ENCODE data around the gene RNF152. TPM values are rescaled to one million over a fixed set of nuclear protein-coding genes. Genes with fewer than 3 reads are reported as not detected.

The RNF152 gene
- total RNA-seq, 1 donor from 2014 or later = 76.4 TPM

- DNase-seq (ENCODE audit: extremely low spot score, unreplicated experiment) = no peak
- peaks cover 6% of the 10 kb centered on the region for H3K9me3 Mint-ChIP-seq (ENCODE audit: unreplicated experiment)
- no peak overlapping the region for H3K27ac Mint-ChIP-seq (ENCODE audit: unreplicated experiment)
- no peak for TF ChIP-seq CTCF (IDR thresholded peaks at IDR 0.05)
- H3K4me3 Mint-ChIP-seq (ENCODE audit: unreplicated experiment) = no peak overlapping the region
- H3K36me3 Mint-ChIP-seq (ENCODE audit: unreplicated experiment) = peaks cover 37% of the 10 kb centered on the region
- H3K4me1 Mint-ChIP-seq (ENCODE audit: unreplicated experiment) = peaks cover 70% of the 10 kb centered on the region
- H3K27me3 Mint-ChIP-seq (ENCODE audit: unreplicated experiment) = no peaks in the 10 kb centered on the region
Observed at GRCh38 chr18:61844726-61845125, 48.1 kb downstream of the RNF152 start.

- Mint-ChIP-seq H3K4me3 (ENCODE audit: unreplicated experiment) (no peak overlapping the region), H3K27ac (ENCODE audit: unreplicated experiment) (peak overlapping the region; percentile 76), H3K9me3 (ENCODE audit: unreplicated experiment) (peaks cover 6% of the 10 kb centered on the region), H3K27me3 (ENCODE audit: unreplicated experiment) (no peaks in the 10 kb centered on the region), H3K4me1 (ENCODE audit: unreplicated experiment) (peaks cover 57% of the 10 kb centered on the region), H3K36me3 (ENCODE audit: unreplicated experiment) (peaks cover 47% of the 10 kb centered on the region)
- no peak for TF ChIP-seq CTCF (IDR thresholded peaks at IDR 0.05)
- DNase-seq (ENCODE audit: extremely low spot score, unreplicated experiment) = no peak
Observed at GRCh38 chr18:61842146-61842545, 50.7 kb downstream of the RNF152 start.

GRCh38 chr18:61841706-61842105 lies 51.1 kb downstream of the RNF152 start:
- Mint-ChIP-seq H3K9me3 (ENCODE audit: unreplicated experiment) (peaks cover 6% of the 10 kb centered on the region), H3K36me3 (ENCODE audit: unreplicated experiment) (peaks cover 47% of the 10 kb centered on the region), H3K4me1 (ENCODE audit: unreplicated experiment) (peaks cover 54% of the 10 kb centered on the region), H3K27ac (ENCODE audit: unreplicated experiment) (peak overlapping the region; percentile 76), H3K4me3 (ENCODE audit: unreplicated experiment) (no peak overlapping the region), H3K27me3 (ENCODE audit: unreplicated experiment) (no peaks in the 10 kb centered on the region)
- DNase-seq (ENCODE audit: extremely low spot score, unreplicated experiment) = no peak
- TF ChIP-seq CTCF (IDR thresholded peaks at IDR 0.05) = no peak

- no peak for TF ChIP-seq CTCF (IDR thresholded peaks at IDR 0.05)
- Mint-ChIP-seq H3K36me3 (ENCODE audit: unreplicated experiment) (peaks cover 49% of the 10 kb centered on the region), H3K27ac (ENCODE audit: unreplicated experiment) (peak overlapping the region; percentile 76), H3K4me1 (ENCODE audit: unreplicated experiment) (peaks cover 55% of the 10 kb centered on the region), H3K27me3 (ENCODE audit: unreplicated experiment) (no peaks in the 10 kb centered on the region), H3K4me3 (ENCODE audit: unreplicated experiment) (no peak overlapping the region), H3K9me3 (ENCODE audit: unreplicated experiment) (peaks cover 4% of the 10 kb centered on the region)
- no peak for DNase-seq (ENCODE audit: extremely low spot score, unreplicated experiment)
Observed at GRCh38 chr18:61840324-61840723, 52.5 kb downstream of the RNF152 start.

GRCh38 chr18:61838521-61838920 lies 54.3 kb downstream of the RNF152 start:
- Mint-ChIP-seq H3K4me1 (ENCODE audit: unreplicated experiment) (peaks cover 62% of the 10 kb centered on the region), H3K36me3 (ENCODE audit: unreplicated experiment) (peaks cover 46% of the 10 kb centered on the region)

More at GRCh38 chr18:61838521-61838920, 54.3 kb downstream of the RNF152 start:
- TF ChIP-seq CTCF (IDR thresholded peaks at IDR 0.05) = no peak
- Mint-ChIP-seq H3K27ac (ENCODE audit: unreplicated experiment) (no peak overlapping the region), H3K27me3 (ENCODE audit: unreplicated experiment) (no peaks in the 10 kb centered on the region), H3K4me3 (ENCODE audit: unreplicated experiment) (no peak overlapping the region), H3K9me3 (ENCODE audit: unreplicated experiment) (peaks cover 11% of the 10 kb centered on the region)
- no peak for DNase-seq (ENCODE audit: extremely low spot score, unreplicated experiment)

Measured in osteocyte (in vitro differentiated cells).